GM18511 (cell line): Measurements from ENCODE around the gene ANKS1A.

ENCODE experiments used
- ATAC-seq: cut with Tn5 transposase; IDR thresholded peaks from one replicate; pipeline ENCODE4 v1.9.1; 2021; ENCODE audit warnings: mild to moderate bottlenecking, moderate library complexity; ENCODE audit not compliant: unreplicated experiment

The ANKS1A gene

DNA sequence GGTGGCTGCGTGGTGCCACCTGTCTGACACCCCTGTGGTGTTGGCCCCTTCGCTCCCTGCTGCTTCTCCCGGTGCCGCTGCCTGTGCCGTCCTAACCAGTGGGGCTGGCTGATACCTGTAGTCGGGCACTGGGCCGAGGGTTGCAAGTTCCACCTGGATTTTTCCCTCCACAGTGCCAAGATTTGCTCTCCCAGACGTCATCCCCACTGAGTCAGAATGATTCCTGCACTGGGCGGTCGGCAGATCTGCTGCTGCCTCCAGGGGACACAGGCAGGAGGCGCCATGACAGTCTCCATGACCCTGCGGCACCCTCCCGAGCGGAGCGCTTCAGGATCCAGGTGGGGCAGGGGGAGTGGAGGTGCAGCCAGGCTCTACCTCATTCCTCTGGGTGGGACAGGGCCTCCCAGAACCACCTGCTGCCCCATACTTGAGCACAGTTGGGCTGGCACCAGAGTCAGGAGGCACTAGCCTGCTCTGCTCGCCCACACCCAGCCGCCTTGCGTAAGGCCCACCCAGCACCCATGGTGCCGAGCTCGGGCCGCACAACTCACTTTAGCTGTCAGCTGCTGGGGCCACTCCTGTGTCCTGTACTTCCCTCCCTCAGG lies 191.9 kb downstream of the ANKS1A start:
- ATAC-seq, result no peak

DNA sequence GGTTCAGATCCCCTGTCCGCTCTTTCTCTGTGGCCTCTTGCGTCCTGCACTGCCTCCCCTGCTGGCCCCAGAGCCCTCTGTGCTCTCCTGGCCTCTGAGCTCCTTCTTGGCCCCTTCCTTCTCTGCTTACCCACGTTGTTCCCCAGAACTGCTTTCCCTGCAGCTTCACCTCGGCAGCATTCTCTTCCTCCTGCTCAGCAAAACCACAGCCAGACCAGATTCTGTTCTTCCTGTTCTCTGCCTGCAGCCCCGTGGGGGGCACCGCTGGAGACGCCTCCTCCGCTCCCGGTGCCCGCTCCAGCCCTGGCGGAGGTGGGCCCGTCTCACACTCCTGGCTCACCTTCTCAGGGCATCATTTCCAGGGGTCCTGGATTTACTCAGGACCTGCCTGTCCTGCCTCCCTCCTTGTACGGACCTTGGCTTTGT lies 192.4 kb downstream of the ANKS1A start:
- ATAC-seq, result no peak

DNA sequence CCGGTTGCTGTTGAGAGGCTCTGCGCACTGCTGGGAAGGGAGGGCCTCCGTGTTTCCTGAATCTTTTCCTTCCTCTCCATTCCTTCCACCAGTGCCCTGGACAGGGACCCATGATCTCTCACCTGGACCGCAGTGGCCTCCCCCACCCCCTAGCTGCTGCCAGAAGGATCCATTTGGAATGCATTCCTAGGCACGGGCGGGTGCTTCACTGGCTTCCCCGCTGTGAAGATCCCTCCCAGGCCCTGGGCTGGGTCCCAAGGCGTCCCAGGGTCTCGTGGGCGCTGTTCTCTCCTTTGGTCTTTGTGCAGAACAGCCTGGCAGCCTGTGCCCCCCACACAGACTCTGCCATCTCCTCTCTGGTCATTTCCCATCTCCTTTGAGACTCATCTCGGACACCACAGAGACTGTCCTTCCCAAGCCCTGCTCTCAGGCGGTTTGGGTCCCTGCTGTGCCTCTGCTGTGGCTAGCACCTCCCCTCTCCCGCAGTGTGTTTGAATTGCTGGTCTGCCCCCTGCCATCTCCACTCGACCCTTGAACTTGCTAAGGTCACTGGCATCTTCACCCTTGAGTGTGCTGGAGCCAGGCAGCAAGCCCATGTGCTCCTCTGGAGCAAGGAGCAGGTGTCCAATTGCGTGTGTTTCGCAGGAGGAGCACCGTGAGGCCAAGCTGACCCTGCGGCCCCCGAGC lies 193.1 kb downstream of the ANKS1A start:
- no peak for ATAC-seq

DNA sequence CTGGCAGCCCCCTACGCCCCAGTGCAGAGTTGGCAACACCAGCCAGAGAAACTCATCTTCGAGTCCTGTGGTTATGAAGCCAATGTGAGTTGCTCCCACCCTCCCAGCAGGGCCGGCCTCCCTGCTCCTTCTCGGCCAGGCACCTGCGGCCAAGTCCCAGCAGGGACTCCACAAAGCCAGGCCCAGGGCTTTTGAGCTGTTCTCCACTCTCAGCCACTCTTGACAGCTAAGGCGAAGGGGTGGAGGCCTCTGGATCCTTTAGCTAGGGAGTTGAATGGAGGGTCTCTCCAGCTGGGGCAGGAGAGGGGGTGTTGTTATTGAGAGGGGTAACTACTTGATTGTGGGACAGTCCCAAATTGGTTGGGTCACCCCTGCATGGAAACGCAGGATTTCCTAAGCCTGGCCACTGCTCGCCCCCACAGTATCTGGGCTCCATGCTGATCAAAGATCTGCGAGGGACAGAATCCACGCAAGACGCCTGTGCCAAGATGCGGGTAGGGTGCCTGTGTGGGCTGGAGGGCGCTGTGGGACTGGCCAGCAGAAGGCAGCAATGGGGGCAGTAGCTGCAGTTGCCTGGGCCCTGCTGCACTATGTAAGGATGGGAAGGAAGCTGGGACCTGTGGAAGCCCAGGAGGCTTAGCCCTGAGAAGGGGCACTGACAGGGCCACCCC lies 193.8 kb downstream of the ANKS1A start:
- no peak for ATAC-seq

DNA sequence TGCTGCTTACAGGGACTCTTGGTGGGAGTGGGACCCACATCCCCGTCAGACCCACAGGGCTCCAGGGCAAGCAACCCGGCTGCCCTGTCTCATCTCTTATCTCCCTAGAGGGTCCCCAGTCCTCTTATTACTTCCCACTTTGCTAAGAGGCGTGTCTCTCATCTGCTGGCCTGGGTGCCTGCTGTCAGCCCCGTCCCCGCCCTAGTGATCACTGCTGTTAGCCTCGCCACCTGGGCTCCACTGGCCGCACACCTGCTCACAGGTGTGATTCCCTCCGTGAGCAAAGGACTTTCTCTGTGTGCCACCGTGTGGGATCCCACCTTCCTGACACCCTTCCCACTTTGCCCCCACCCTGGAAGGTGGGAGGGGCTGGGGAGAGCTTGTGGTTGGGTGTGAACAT lies 194.5 kb downstream of the ANKS1A start:
- no peak for ATAC-seq

DNA sequence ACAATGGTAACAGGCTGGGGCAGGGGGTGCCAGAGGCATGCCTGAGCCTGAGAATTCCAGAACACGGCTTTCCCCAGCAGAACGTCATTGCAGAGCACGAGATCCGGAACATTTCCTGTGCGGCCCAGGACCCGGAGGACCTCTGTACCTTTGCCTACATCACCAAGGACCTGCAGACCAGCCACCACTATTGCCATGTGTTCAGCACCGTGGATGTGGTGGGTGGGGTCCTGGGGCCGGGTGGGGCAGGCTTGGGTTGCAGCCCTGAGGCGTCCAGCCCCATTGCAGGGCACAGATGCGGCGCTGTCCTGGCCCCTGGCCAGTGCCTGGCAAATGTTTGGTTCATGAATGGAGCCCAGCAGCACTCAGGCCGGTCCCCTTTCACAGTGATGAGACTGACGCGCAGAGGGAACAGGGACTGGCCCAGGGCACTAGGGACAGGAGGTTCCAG lies 195.0 kb downstream of the ANKS1A start:
- ATAC-seq, result no peak

DNA sequence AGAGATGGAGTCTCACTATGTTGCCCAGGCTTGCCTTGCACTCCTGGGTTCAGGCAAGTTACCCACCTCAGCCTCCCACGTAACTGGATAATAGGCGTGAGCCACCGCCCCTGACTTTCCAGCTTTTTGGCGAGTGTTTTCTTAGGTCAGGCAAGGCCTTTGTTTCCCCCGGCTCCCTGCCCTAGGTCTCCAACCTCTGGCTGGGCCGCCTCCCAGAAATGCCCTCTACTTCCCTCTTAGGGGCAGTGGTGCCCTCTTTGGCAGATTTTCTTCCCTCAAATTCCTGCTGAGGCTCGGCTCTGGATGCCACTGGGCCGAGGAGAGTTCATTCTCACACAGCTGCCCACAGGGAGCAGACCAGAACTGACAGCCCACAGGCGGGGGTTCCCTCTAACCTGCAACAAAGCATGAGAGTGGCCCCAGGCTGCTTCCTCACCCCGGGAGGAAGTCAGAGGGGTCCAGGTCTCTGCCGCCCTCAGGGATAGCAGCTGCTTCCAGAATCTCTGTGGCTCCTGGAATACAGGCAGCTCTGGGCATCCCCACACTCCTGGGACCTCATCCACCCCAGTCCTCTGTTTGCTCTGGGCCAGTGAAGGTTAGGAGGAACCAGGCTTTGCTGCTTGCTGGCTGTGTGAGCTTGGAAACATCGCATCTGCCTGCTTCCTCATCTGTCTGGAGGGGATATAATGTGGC lies 195.6 kb downstream of the ANKS1A start:
- no peak for ATAC-seq

DNA sequence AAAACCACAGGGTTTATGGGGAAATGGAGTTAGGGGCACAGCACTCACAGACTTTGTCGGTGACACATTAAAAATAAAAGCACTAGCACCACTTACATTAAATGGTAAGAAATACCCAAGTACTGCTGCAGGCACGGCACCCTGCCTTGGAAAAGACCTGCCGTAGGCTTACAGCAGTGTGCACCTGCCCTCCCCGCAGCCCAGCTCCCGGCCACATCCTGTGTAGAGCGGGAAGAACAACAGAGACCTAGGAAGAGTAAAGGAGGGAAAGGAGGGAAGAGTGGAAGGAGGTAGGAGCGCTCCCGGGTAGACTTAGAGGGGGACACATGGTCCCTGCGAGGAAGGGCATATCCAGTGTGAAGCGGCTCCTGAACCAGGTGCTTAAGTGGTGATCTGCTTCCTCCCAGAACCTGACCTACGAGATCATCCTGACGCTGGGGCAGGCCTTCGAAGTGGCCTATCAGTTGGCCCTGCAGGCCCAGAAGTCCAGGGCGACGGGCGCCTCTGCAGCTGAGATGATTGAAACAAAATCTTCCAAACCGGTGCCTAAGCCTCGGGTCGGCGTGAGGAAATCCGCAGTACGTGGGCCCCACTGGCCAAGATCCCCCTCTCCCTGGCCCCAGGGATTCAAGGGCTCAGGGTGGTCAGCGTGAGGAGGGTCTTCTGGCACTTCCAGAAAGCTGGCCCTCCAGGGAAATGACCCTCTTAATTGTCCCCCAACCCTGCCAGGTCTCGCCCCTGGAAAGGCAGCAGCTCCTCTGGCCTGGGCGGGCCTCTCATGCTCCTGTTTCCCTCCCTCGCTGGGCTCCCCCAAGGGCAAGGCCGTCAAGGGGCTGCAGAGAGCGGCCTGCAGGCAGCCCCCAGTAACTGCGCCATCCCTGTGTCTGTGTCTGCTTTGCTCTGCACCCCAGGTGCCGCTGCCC lies 196.6 kb downstream of the ANKS1A start:
- ATAC-seq, result no peak

DNA sequence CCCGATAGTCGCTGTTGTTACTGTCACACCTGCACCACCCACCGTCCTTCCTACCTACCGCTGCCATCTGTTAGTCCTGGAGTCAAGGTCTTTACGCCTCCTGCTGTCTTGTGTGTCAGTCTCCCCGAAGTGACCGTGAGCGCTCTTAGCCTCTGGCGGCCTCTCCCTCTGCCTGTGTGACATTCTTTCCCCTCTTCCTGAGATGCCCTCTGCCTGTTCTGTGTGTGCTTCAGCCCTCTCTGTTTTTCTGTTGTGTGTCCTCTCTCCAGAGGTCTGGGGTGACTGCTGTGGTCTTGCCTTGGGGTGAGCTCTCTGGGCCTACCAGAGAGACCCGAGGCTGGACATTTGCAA lies 197.2 kb downstream of the ANKS1A start:
- ATAC-seq, result no peak

DNA sequence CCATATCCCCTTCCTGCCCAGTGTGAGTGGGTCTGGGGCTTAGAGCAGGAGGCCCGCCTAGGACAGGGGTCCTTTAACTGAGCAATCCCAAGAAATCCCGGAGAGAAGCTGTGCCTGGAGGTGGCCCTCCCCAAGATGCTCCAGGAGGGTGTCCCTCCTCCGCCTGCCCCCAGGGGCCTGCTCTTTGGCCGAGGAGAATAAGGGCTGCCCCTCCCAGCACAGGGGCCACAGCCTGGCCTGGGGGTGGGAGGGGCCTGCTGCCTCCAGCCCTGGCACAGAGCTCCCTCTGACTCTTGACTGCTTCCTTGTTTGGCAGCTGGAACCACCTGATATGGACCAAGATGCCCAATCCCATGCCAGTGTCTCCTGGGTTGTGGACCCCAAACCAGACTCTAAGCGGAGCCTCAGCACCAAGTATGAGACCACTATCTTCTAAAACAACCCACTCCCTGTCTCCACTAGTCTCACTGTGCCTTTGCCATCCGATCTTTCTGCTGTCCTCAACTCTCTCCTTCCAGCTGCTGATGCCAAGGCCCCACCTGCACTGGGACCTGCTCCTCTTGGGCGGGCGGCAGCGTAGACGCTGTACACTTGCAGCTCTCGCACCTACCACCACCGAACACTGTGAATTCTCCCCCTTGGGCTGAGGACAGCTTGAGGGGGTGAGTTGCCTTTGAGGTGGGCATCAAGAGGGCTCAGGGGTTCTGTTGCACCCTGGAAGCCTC lies 197.7 kb downstream of the ANKS1A start:
- ATAC-seq, result no peak

DNA sequence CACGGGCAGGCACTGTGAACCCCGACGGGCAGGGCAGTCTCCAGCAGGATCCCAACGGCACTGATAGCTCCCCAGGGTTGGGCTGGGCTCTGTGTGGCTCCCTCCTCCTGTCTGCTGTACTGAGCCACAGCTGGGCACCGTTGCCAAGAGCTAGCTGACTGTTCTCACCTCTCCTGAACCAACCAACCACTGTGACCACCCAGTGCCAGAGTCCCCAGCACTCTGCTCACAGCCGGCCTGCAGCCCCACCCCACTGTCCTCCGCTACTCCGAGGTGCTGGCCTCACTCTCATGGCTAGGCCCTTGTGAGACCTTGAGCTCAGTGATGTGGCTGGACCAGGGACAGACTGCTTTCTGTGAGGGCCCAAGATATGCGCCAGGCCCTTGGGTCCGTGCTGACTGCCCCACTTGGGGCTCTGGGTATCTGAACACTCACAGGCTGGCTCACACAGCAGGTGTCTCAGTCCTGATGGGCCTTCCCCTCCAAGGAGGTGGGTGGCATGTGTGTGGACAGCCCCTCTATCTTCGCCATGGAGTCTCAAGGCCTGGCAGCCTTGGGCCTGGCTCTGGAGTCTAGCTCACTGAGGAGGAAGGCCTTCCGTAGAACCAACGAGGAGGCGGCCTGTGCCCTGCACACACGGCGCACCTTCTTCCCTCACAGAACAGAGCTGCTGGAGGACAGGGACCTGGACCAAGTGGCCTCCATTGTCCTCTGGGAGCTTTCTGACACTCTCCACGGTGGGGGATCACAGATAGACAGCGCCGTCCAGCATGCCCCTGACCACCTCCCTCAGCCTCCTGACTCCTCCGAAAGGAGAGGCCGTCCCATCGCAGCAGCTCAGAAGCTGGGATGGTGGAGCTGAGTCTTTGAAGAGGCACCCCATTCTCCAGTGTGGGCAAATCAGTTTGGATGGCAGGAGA lies 198.6 kb downstream of the ANKS1A start:
- no peak for ATAC-seq

DNA sequence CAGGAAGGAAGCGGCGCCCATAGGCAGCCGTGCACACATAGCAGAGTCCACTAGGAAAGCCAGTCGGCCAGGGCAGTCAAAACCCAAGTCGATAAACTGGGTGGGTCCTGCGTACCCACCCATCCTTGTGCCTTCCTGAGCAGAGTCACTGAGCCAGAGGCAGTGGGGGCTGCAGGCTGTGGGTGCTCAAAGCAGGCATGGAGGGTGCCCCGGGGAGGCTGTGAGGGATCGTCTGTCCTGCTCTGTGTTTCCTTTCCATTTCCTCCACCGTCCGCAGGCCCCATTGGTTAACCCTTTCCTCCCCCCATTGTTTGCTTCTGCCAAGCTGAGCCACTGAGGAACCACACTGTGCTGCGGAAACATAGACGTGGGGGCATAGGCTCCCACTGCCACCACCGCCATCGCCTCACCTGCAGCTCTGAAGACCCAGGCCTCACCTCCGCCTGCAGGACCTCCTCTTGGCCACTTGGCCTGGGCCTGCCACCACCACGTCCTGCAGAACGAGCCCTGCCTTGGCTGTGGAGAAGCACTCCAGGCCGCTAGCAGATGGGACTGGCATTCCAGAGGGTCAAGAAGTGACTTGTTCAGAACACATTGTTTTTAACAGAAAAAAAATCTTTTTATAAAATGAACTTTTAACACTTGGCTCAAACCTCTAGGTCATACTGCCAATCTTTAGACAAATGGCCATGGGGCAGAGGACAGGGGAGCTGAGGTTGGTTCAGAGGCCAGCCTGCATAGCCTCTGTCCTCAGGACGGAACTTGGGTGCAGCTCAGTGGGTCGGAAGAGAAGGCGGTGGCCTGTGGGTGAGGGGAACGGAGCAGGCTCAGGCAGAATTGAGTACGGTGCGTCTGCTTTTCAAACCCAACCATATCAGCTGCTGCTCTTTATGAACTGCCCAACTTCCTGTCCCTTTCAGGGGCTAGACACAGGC lies 199.5 kb downstream of the ANKS1A start:
- ATAC-seq, result no peak

DNA sequence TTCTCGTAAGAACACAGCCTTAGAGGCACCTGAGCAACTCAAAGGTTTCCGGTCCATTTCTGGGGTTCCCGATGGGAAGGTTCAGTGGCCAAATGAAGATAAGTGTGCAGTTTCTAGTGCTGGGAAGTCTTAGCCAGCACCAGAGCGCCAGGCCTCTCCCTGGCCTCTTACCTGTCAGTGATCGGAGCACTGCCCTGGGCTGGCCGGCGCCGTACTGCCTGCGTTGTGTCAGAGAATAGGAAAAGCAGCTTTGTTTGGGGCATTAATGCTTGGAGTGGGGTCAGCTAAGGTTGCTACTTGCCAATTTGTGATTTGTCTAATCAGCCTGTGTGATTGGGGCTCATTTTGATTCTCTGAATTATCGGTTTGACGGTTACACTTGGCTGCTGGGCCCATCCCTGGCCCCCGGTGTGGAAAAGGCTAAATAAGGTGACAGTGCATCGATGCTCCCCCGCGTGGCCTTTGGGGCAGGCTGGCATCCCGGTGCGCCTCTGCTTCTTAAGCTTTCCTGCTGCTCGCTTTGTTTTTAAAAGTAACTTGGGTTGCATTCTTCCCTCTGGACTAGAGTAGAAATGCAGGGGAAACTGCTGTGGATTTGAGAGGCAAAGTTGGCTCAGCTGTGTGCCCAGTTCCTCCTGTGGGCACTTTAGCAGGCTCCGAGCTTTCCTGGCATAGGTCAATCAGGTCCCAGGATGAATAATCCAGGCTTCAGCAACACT lies 200.3 kb downstream of the ANKS1A start:
- no peak for ATAC-seq

DNA sequence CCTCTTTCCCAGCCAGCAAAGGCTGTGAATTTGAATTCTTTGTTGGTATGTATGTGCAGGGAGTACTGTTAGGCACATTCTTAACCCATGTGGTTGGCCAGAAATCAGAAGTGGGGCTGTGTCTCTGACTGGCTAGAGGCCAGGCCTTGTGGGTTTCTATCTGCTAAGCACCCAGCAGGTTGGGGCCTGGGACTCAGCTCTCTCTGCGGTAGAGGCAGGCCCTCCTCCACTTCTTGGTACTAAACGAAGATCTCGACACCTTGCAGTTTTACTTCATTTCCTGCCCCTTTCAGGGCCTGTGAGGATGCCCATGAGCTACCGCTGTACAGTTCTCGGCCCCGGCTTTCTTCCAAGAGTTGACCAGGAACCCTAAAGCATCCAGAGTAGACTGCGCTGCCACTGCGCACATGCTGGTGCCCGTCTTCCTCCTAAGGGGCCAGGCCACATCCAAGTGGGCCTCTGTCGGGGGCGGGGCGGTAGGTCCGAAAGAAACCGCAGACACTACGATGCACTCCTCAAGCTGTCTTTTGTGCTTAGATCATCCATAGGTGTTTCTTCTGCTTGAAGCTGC lies 201.0 kb downstream of the ANKS1A start:
- no peak for ATAC-seq

DNA sequence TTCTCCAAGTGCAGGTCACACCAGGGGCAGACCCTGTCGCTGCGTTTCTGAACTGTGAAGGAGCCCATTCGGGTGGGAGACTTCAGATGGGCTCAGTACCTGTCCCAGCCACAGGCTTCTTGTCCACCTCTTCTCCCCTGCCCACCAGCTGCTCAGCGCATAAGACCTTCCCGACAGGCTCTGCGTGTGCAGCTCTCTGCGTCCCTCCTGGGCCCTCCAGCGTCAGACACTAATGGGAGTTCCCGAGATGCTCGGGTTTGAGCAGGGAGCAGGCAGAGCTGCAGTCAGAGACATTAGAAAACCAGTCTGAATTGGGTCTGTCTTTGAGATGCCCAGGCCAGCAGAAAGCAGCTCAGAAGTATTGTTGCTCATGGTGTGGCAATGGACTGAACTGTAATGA lies 201.7 kb downstream of the ANKS1A start:
- no peak for ATAC-seq

DNA sequence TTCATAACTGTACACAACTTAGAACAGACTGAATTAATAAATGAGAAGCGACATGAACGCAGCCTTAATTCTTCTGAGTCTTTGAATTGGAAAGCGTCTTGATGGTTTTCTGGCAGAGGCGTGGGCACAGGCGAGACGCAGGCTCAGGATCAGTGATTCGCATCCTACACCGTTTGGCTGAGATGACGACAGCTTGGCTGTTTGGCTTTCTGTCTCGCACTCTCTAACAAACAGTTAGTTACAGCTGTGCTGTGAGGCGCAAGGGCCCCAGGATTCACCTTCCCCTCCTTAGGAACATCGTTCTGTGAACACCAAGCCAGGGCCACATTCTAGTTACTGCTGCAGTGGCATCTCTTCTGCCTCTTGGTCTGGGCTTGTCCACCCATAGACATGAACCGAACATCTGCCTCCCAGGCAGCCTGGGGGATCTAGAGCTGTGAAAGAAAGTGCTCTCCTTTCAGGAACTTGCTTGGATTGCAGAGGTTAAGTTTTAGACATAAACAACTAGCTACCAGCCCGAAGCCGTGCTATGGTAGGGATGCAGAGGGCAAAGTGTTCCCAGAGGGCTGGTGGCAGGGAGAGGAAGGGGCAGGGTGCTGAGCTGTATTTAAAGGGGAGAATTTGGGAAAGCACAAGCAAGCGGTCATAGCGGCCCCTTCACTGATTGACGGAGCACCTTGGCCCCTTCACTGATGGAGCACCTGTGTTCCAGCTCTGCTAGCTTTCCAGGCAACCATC lies 202.5 kb downstream of the ANKS1A start:
- ATAC-seq, result no peak
